ENCODE results near the gene CHAMP1. TPM values are rescaled to one million over a fixed set of nuclear protein-coding genes. Genes with fewer than 3 reads are reported as not detected.

The CHAMP1 gene
- 10 to 100 TPM; 30.5 to 30.8 TPM for total RNA-seq

DNA sequence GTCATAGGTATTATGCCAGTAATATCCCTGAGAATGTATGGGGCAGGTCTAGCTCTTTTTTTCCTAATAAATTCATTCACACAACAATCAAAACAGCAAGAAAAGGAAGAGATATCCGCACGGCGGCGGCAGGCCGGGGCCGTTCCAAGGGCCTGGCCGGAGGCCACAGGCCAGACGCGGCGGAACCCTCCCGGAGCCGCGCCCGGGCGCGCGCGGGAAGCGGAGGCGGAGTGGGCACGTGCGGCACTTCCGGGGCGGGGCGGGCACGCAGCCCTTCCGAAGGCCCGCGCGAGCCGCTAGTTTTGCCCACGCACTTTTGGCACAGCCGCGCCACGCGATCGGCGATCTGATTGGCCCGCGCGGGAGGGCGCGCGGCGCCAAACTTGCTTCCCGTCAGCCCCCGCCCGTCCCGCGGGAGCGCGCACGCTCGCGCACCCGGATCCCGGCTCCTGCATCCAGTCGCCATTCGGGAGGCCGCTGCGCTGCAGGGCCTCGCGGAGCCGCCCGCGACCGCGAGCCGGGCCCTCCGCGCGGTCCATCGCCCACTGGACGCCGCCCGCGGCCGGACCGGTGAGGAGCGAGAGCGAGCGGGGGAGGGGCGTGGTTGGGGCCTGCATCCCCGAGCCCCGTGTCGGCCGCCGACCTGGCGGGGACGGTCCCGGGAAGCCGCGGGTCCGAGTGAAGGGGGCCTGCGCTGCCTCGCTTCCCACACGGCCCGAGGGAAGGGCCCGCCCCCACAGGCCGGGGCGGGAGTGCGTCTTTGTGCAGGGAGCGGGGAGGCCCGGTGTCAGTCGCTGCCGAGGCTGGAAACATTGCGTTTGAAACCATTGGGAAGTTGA is at the start of gene CHAMP1:
Gene CHAMP1 (plus strand): TSS at position 430 of the 839 bp plus-strand sequence. CDS start 9,340 bp downstream, outside the sequence.
- Mint-ChIP-seq H3K4me1 (peaks cover 31% of the 10 kb centered on the region), H3K27ac (peak within 1 kb of the TSS; percentile 84), H3K4me3 (peak within 1 kb of the TSS; percentile 92), H3K27me3 (peaks cover 5% of the 10 kb centered on the region), H3K36me3 (peaks cover 4% of the 10 kb centered on the region), H3K9me3 (no peaks in the 10 kb centered on the region)
- POLR2A ChIA-PET: interaction anchor here (1.0 to 2.6 kb wide), 3 partner anchors 20 to 33 kb away, joined by 3 to 9 read pairs (median 8); partner anchors contain the start of gene UPF3A
- ATAC-seq (ENCODE audit: low read depth) (peak; percentile 94), DNase-seq (peak; percentile 96)

DNA sequence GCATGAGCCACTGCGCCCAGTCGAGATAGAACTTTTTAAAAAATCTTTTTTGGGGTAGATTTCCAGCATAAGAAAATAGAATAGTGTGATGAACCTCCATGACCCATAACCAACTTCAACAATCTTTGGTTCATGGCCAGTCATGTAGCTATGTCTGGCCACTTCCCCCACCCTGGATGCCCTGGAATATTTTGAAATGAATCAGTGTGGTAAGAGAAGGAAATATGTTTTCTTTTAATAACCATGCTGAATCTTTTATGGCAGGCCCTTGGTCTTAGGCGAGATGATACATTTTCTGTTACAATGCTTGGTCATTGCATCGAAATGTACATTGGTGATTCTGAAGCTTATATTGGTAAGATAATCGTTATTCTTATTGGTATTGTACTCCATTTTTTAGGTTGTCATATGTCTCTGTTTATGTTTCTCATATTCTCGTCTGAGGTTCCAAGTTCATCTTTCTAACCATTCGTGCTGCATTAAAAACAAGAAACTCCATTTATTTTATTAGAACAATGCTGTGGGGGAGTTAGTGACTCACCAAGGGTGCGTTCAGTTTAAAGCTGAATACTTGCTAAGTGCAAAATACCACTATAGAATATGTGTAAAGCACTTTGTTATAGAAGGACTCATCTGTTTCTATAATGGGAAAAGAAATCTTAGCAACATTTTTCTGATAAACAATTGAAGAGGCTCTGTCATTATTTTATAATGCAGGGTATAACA is 49.3 kb upstream of the CHAMP1 start:
- H3K36me3 Mint-ChIP-seq: peaks cover 55% of the 10 kb centered on the region
- DNase-seq (no peak), ATAC-seq (ENCODE audit: low read depth) (no peak)
- peaks cover 40% of the 10 kb centered on the region for H3K4me1 Mint-ChIP-seq
- POLR2A ChIA-PET: no interaction called here
- H3K4me3 Mint-ChIP-seq: no peak overlapping the region
- no peak overlapping the region for H3K27ac Mint-ChIP-seq
- H3K27me3 Mint-ChIP-seq: no peaks in the 10 kb centered on the region
- peaks cover 4% of the 10 kb centered on the region for H3K9me3 Mint-ChIP-seq

- peaks cover 34% of the 10 kb centered on the region for H3K4me1 Mint-ChIP-seq
- no peak overlapping the region for H3K4me3 Mint-ChIP-seq
- H3K36me3 Mint-ChIP-seq: peaks cover 51% of the 10 kb centered on the region
- peaks cover 4% of the 10 kb centered on the region for H3K9me3 Mint-ChIP-seq
- ATAC-seq (ENCODE audit: low read depth): no peak
- no peaks in the 10 kb centered on the region for H3K27me3 Mint-ChIP-seq
- H3K27ac Mint-ChIP-seq: no peak overlapping the region
- no peak for DNase-seq
- POLR2A ChIA-PET: no interaction called here
Measured at GRCh38 chr13:114266241-114266640, 48.1 kb upstream of the CHAMP1 start.

DNA sequence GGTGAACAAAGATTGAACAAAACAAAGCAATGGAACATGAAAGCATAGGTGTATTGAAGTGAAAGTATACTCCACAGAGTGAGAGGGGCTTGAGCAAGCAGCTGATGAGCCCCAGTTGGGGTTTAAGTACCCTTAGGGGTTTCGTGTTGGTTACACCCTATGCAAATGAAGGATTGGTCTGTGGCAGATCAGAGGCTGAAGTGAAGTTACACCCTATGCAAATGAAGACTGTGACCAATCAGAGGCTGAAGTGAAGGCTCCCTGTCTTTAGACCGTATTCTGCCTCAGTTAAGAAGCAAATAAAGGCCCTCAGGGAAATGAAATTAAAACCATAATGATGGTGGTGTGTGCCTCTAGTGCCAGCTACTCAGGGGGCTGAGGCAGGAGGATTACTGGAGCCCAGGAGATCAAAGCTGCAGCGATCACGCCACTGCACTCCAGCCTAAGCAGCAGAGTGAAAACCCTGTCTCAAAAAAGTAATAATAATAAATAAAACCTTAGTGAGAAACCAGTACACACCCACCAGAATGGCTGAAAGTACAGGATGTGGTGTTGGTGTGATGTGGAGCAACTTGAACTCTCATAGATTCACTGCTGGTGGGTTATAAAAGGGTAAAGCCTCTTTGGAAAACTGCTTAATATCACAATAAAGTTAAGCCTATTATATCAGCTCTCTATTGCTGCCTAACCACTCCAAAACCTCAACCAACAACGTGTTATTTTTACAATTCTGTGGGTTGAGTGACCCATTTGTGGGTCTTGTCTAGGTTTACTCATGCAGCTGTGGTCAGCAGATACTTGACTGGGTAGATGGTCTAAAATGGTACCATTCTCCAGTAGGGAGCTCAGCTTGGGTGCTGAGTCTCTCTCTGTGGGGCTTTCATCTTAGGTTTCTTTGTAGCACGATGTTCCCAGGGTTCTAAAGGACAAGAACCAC is 45.7 kb upstream of the CHAMP1 start:
- peak; percentile 76 for ATAC-seq (ENCODE audit: low read depth)
- H3K27me3 Mint-ChIP-seq: no peaks in the 10 kb centered on the region
- H3K27ac Mint-ChIP-seq: peak overlapping the region; percentile 17
- no peak for DNase-seq
- peaks cover 51% of the 10 kb centered on the region for H3K36me3 Mint-ChIP-seq
- peak overlapping the region; percentile 12 for H3K4me3 Mint-ChIP-seq
- peaks cover 4% of the 10 kb centered on the region for H3K9me3 Mint-ChIP-seq
- peaks cover 14% of the 10 kb centered on the region for H3K4me1 Mint-ChIP-seq
- POLR2A ChIA-PET: no interaction called here

- DNase-seq: no peak
- no peak overlapping the region for H3K27ac Mint-ChIP-seq
- peaks cover 12% of the 10 kb centered on the region for H3K4me1 Mint-ChIP-seq
- ATAC-seq (ENCODE audit: low read depth): no peak
- H3K27me3 Mint-ChIP-seq: no peaks in the 10 kb centered on the region
- peaks cover 50% of the 10 kb centered on the region for H3K36me3 Mint-ChIP-seq
- H3K9me3 Mint-ChIP-seq: peaks cover 4% of the 10 kb centered on the region
- POLR2A ChIA-PET: no interaction called here
- no peak overlapping the region for H3K4me3 Mint-ChIP-seq
Measured at GRCh38 chr13:114269281-114269770, 45.0 kb upstream of the CHAMP1 start.

GRCh38 chr13:114272977-114273376 is 41.3 kb upstream of the CHAMP1 start:
- no peak overlapping the region for H3K27ac Mint-ChIP-seq
- peaks cover 4% of the 10 kb centered on the region for H3K9me3 Mint-ChIP-seq
- DNase-seq (no peak), ATAC-seq (ENCODE audit: low read depth) (no peak)
- H3K4me3 Mint-ChIP-seq: no peak overlapping the region
- POLR2A ChIA-PET: no interaction called here
- H3K36me3 Mint-ChIP-seq: peaks cover 48% of the 10 kb centered on the region
- no peaks in the 10 kb centered on the region for H3K27me3 Mint-ChIP-seq
- peaks cover 10% of the 10 kb centered on the region for H3K4me1 Mint-ChIP-seq

DNA sequence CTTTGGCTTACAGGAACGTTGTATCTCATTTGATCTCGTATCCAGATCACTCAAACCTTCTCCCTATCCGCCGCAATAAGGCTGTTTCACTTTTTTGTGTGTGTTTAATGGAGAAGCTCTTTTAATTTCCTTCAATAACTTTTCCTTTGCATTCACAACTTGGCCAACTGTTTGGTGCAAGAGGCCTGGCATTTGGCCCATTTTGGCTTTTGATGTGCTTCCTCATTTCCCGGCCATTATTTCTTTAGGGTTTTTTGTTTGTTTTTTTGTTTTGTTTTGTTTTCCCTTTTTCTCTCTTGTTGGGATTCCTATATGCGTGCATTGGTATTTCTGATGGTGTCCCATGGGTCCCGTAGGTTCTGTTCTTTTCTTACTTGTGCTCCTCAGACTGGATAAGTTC is 39.0 kb upstream of the CHAMP1 start:
- DNase-seq (no peak), ATAC-seq (ENCODE audit: low read depth) (no peak)
- POLR2A ChIA-PET: interaction anchor here (0.9 kb wide), 1 partner anchor 44 kb away, joined by 4 read pairs; no protein-coding TSS in a partner anchor
- H3K4me1 Mint-ChIP-seq: peaks cover 10% of the 10 kb centered on the region
- no peak overlapping the region for H3K27ac Mint-ChIP-seq
- no peaks in the 10 kb centered on the region for H3K9me3 Mint-ChIP-seq
- no peaks in the 10 kb centered on the region for H3K27me3 Mint-ChIP-seq
- peaks cover 35% of the 10 kb centered on the region for H3K36me3 Mint-ChIP-seq
- no peak overlapping the region for H3K4me3 Mint-ChIP-seq

- Mint-ChIP-seq H3K27me3 (no peaks in the 10 kb centered on the region), H3K36me3 (peaks cover 23% of the 10 kb centered on the region), H3K27ac (peak overlapping the region; percentile 97), H3K9me3 (no peaks in the 10 kb centered on the region), H3K4me3 (no peak overlapping the region), H3K4me1 (peaks cover 25% of the 10 kb centered on the region)
- POLR2A ChIA-PET: interaction anchor here (1.4 kb wide), 1 partner anchor 56 kb away, joined by 3 read pairs; no protein-coding TSS in a partner anchor
- ATAC-seq (ENCODE audit: low read depth): no peak
- DNase-seq: no peak
Measured at GRCh38 chr13:114279146-114279545, 35.2 kb upstream of the CHAMP1 start.

DNA sequence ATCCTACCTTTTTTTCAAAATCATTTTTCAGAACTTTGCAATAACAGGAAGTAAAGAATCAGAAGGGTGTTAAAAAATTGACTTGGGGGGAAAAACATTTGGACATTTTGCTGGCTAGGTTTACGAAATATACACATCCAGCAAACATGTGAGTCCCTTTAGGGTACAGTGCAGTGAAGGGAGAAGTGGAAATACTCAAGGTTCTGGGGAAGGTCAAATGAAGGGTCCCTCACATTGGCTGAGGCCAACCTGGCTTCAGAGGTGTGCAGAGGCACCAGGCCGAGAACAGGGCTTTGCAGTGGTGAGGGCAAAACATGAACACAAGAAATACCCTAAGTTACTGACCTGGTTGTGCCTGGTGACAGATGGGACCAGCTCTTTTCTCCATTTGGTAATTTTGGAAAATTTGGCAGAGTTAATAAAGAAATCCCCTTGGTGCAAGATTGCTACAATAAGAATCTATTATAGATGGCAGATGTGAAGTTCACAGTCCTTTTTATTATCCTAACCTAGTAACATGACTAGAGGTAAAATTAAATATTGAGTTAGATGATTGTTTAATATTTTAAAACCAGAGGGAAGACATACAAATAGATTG is 34.4 kb upstream of the CHAMP1 start:
- Mint-ChIP-seq H3K9me3 (no peaks in the 10 kb centered on the region), H3K27ac (peak overlapping the region; percentile 97), H3K36me3 (peaks cover 23% of the 10 kb centered on the region), H3K4me1 (peaks cover 26% of the 10 kb centered on the region), H3K4me3 (peak overlapping the region; percentile 71), H3K27me3 (no peaks in the 10 kb centered on the region)
- ATAC-seq (ENCODE audit: low read depth) (no peak), DNase-seq (no peak)
- POLR2A ChIA-PET: interaction anchor here (1.0 to 2.1 kb wide), 3 partner anchors 35 to 61 kb away, joined by 3 to 9 read pairs (median 4); no protein-coding TSS in a partner anchor

- peak within 1 kb of the TSS; percentile 91 for H3K4me3 Mint-ChIP-seq
- ATAC-seq (ENCODE audit: low read depth) (peak; percentile 77), DNase-seq (peak; percentile 96)
- peaks cover 23% of the 10 kb centered on the region for H3K36me3 Mint-ChIP-seq
- peak within 1 kb of the TSS; percentile 97 for H3K27ac Mint-ChIP-seq
- no peaks in the 10 kb centered on the region for H3K9me3 Mint-ChIP-seq
- H3K4me1 Mint-ChIP-seq: peaks cover 29% of the 10 kb centered on the region
- no peaks in the 10 kb centered on the region for H3K27me3 Mint-ChIP-seq
- POLR2A ChIA-PET: interaction anchor here (0.9 to 2.1 kb wide), 4 partner anchors 12 to 46 kb away, joined by 4 to 9 read pairs (median 6); partner anchors contain the start of gene CHAMP1
Measured at GRCh38 chr13:114281351-114282040, 32.8 kb upstream of the CHAMP1 start, which contains the start of gene UPF3A. Gene UPF3A, plus strand, starts transcription at chr13:114281601. Its CDS starts 39 bp downstream, at chr13:114281640.

DNA sequence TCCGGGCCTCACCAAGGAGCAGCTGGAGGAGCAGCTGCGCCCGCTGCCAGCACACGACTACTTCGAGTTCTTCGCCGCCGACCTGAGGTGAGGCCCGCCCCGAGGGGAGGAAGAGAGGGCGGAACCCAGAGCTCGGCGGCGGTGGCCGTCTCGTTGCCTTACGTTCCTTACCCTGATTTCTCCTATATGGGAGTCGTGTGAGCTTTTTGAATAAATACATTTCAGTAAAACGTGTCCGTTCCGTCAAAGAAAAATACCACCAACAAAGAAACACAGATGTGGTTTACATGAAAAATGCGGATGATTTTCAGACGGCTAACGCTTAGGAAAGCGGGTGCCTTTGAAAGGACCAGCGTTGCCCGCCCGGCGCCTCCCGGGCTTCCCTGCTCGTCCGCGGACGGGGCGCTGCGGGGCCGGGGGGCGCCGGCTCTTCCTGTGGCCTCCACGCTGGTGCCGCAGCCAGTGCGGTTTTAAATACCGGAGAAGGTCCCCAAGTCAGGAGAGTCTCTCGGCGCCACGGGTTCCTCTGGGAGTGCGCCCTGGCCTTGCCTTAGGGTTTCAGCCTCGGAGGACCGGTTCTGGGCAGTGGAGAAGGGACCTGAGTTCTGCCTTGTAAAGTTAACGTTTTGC is 32.1 kb upstream of the CHAMP1 start:
- POLR2A ChIA-PET: interaction anchor here (0.9 to 2.1 kb wide), 4 partner anchors 12 to 46 kb away, joined by 4 to 9 read pairs (median 6); partner anchors contain the start of gene CHAMP1
- DNase-seq (peak; percentile 63), ATAC-seq (ENCODE audit: low read depth) (peak; percentile 71)
- Mint-ChIP-seq H3K9me3 (no peaks in the 10 kb centered on the region), H3K4me3 (peak overlapping the region; percentile 89), H3K4me1 (peaks cover 29% of the 10 kb centered on the region), H3K27me3 (no peaks in the 10 kb centered on the region), H3K27ac (peak overlapping the region; percentile 97), H3K36me3 (peaks cover 30% of the 10 kb centered on the region)
